Activated B cell treated with CpG ODN at 0.5 μM for 24 hours (primary cell): ENCODE measurements around the gene SLC12A7. TPM values are rescaled to one million over a fixed set of nuclear protein-coding genes. Genes with fewer than 3 reads are reported as not detected.

Experiments
- ATAC-seq: fragments of 200-7000 bp; cut with Tn5 transposase; one replicate; pipeline ENCODE4 v1.10.0; 2021; ENCODE audit warnings: low read depth, mild to moderate bottlenecking, moderate library complexity
- CTCF ChIA-PET: fragments of 350-600 bp; sonication (Branson Sonifier 250); formaldehyde crosslinking; loops from one replicate; lab custom pipeline; 2021; ENCODE audit warnings: antibody characterized with exemption; lab: Charles Lee
- POLR2A ChIA-PET: fragments of 350-600 bp; sonication (Branson Sonifier 250); formaldehyde crosslinking; loops from one replicate; lab custom pipeline; 2021; ENCODE audit warnings: antibody characterized with exemption; lab: Charles Lee
- DNase-seq: peaks from one replicate; pipeline ENCODE4 v3.0.0; 2022
- H3K27ac Mint-ChIP-seq: one replicate; pipeline ENCODE4 v1.8.0; 2020; ENCODE audit warnings: mixed read lengths
- H3K27me3 Mint-ChIP-seq: one replicate; pipeline ENCODE4 v1.8.0; 2021; ENCODE audit warnings: mixed read lengths
- H3K36me3 Mint-ChIP-seq: one replicate; pipeline ENCODE4 v1.8.0; 2021; ENCODE audit warnings: low read depth, mixed read lengths
- H3K4me1 Mint-ChIP-seq: one replicate; pipeline ENCODE4 v1.8.0; 2021; ENCODE audit warnings: mixed read lengths
- H3K4me3 Mint-ChIP-seq: one replicate; pipeline ENCODE4 v1.8.0; 2020; ENCODE audit warnings: mild to moderate bottlenecking, mixed read lengths
- H3K9me3 Mint-ChIP-seq: one replicate; pipeline ENCODE4 v1.8.0; 2020; ENCODE audit warnings: mixed read lengths
- CTCF ChIP-seq: fragments of 200-600 bp; IDR thresholded peaks from one replicate; pipeline ENCODE4 v1.8.0; 2022; ENCODE audit warnings: antibody characterized with exemption, mild to moderate bottlenecking
- intact Hi-C: fragments of 100-400 bp; cut with micrococcal nuclease; formaldehyde crosslinking; loops from one replicate; pipeline ENCODE4 v1.15.1; 2024
- total RNA-seq: library from RNA; stranded (reverse); gene quantifications from 2 replicates; pipeline ENCODE4 v1.2.3, GENCODE V29; 2022

SLC12A7 gene
- total RNA-seq, 1 donor from 2014 or later, result 23.3 TPM

GRCh38 chr5:1005249-1005851 is 106.5 kb downstream of the SLC12A7 start:
- ATAC-seq (no peak), DNase-seq (peak; percentile 14)
- Mint-ChIP-seq H3K36me3 (no peaks in the 10 kb centered on the region), H3K27ac (no peak overlapping the region), H3K9me3 (no peaks in the 10 kb centered on the region), H3K4me3 (no peak overlapping the region), H3K27me3 (peaks cover 45% of the 10 kb centered on the region), H3K4me1 (peaks cover 18% of the 10 kb centered on the region)
- ChIA-PET POLR2A (no interaction called here), CTCF (no interaction called here)
- TF ChIP-seq CTCF, result no peak
- intact Hi-C loops, result loop anchor here (10.0 kb wide), 1 partner anchor 639 kb away; no protein-coding TSS in a partner anchor

GRCh38 chr5:1004461-1005248 is 107.2 kb downstream of the SLC12A7 start:
- TF ChIP-seq CTCF, result no peak
- DNase-seq, result peak; percentile 31
- H3K9me3 Mint-ChIP-seq, result no peaks in the 10 kb centered on the region
- peak; percentile 45 for ATAC-seq
- H3K4me1 Mint-ChIP-seq, result peaks cover 15% of the 10 kb centered on the region
- H3K27me3 Mint-ChIP-seq, result peaks cover 38% of the 10 kb centered on the region
- H3K27ac Mint-ChIP-seq, result no peak overlapping the region
- intact Hi-C loops, result loop anchor here (10.0 kb wide), 1 partner anchor 640 kb away; no protein-coding TSS in a partner anchor
- ChIA-PET CTCF (no interaction called here), POLR2A (no interaction called here)
- H3K4me3 Mint-ChIP-seq, result peak overlapping the region; percentile 71
- no peaks in the 10 kb centered on the region for H3K36me3 Mint-ChIP-seq

- ChIA-PET CTCF (no interaction called here), POLR2A (no interaction called here)
- peak overlapping the region; percentile 24 for H3K4me3 Mint-ChIP-seq
- intact Hi-C loops, result loop anchor here (10.0 kb wide), 1 partner anchor 641 kb away; no protein-coding TSS in a partner anchor
- no peak for DNase-seq
- H3K9me3 Mint-ChIP-seq, result no peaks in the 10 kb centered on the region
- no peak for TF ChIP-seq CTCF
- H3K27ac Mint-ChIP-seq, result no peak overlapping the region
- peaks cover 14% of the 10 kb centered on the region for H3K4me1 Mint-ChIP-seq
- ATAC-seq, result no peak
- H3K27me3 Mint-ChIP-seq, result peaks cover 39% of the 10 kb centered on the region
- H3K36me3 Mint-ChIP-seq, result no peaks in the 10 kb centered on the region
Observed at GRCh38 chr5:1003296-1003937, 108.4 kb downstream of the SLC12A7 start.

- H3K4me1 Mint-ChIP-seq, result peaks cover 11% of the 10 kb centered on the region
- no peaks in the 10 kb centered on the region for H3K36me3 Mint-ChIP-seq
- intact Hi-C loops, result loop anchor here (10.0 kb wide), 1 partner anchor 642 kb away; no protein-coding TSS in a partner anchor
- no peak for ATAC-seq
- DNase-seq, result no peak
- no peak for TF ChIP-seq CTCF
- H3K9me3 Mint-ChIP-seq, result no peaks in the 10 kb centered on the region
- peaks cover 36% of the 10 kb centered on the region for H3K27me3 Mint-ChIP-seq
- ChIA-PET CTCF (no interaction called here), POLR2A (no interaction called here)
- no peak overlapping the region for H3K4me3 Mint-ChIP-seq
- H3K27ac Mint-ChIP-seq, result no peak overlapping the region
Observed at GRCh38 chr5:1002836-1003235, 109.0 kb downstream of the SLC12A7 start.

GRCh38 chr5:1002271-1002546 is 109.7 kb downstream of the SLC12A7 start:
- intact Hi-C loops, result loop anchor here (10.0 kb wide), 1 partner anchor 643 kb away; no protein-coding TSS in a partner anchor
- CTCF ChIA-PET, result no interaction called here

More at GRCh38 chr5:1002271-1002546, 109.7 kb downstream of the SLC12A7 start:
- Mint-ChIP-seq H3K4me3 (no peak overlapping the region), H3K4me1 (peaks cover 9% of the 10 kb centered on the region), H3K27ac (peak overlapping the region; percentile 7), H3K9me3 (no peaks in the 10 kb centered on the region), H3K36me3 (no peaks in the 10 kb centered on the region), H3K27me3 (peaks cover 32% of the 10 kb centered on the region)
- TF ChIP-seq CTCF, result no peak
- ATAC-seq, result no peak
- no peak for DNase-seq
- POLR2A ChIA-PET, result no interaction called here
